Measurements from ENCODE around the gene ARHGAP22.

The ARHGAP22 gene

DNA sequence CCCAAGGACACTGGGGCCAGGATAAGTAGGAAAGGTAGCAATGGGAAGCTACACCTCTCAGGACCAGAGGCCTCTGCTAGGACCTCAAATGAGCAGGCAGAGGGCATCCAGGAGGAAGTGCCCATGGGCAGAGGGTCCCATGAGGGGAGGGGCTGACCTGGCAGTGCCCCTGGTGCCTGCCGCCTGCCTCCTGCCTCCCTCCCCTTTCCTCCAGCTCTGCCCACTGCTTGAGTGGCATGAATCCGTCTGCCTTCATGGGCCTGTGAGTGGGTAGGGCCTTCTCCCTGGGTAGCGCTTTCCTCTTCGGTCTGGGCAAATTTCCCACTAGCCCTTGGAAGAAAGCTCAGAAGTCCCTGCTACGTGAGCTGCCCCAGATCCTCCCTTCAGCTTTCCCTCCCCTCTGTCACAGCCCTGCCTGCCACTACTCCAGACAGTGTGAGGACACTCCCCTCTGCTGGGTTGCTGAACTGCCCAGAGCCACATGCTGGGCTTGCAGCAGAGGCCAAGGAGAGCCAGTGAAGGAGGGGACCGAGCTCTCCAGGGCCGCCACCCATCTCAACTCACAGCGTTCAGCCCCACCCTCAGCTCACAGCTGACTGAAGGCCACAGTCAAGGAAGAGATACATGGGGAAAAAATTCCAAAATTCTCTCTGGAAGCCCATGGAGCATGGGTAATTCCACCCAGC, 141.4 kb downstream of the ARHGAP22 start:
- peak; percentile 16 for DNase-seq (ENCODE audit: low read depth)

DNA sequence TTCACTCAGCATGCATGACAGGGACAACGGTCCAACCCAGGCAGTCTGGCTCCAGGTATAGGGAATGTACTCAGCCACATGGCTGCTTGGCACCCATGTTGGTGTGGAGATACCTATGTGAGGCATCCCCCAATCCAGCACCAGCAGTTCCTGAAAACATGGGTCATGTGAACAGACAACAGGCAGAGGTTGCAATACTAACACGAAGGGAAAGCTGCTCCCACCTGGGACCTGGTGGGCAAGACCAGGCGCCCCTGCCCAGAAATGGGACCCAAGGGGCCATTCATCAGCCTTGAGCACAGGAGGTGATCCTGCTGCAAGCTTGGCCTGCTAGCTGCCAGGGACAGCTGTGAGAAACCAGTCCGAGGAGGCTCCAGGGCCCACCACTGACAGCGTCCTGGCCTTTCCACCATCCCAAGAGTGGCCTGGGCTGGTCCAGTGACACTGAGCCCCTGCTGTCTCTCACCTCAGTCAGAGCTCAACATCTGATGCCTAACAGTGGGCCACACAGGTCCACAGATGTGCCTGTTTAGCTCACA, 142.3 kb downstream of the ARHGAP22 start:
- DNase-seq (ENCODE audit: low read depth), result no peak

DNA sequence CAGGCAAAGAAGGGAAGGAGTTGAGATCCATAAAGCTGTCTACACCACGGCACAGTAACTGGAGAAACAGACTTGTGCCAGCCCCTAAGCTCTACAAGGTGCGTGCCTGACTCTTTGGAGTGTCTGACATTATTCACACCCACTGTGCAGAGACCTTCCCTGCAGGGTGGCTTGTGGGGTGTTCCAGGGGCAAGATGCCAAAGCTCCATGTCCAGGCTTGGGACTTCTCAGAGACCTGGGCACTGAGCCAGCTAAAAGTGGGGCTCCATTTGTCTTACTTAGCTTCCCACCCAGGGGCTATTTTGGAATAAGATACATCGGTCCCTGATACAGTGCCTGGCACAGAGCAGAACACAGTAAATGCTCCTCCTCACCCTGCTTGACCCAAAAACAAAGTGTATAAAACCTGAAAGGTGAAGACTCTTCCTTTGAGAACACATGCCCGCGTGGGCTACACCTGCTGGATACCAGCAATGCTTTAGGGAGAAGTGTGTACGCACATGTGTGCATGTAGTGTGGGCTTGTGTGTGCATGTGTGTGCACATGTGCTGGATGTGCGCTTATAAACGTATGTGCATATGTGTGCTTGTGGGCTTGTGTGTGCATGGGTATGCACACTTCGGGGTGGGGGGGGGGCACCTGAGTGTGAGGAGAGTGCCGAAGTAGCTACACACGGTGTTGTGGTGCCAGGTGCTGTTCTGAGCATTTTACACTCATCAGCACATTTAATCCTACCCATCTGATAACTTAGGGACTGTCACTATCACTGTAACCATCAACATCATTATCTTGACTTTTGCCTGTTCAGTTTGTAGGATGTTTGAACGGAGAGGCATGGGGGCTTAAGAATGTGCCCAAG, 143.0 kb downstream of the ARHGAP22 start:
- DNase-seq (ENCODE audit: low read depth), result no peak

DNA sequence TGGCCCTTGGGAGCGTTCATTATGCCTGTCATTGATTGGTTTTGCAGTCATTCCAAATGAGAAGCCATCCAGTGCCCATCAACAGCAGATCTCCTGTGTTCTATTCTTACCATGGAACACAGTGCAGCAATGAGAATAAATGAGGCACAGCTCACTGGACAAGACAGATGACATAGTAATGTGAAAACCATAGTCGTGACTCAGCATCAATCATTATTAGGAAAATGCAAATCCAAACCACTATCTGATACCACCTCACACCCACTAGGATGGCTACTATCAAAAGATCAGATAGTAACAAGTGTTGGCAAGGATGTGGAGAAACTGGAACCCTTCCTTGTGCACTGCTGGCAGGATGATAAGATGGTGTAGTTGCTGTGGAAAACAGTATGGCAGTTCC, 144.7 kb downstream of the ARHGAP22 start:
- no peak for DNase-seq (ENCODE audit: low read depth)

DNA sequence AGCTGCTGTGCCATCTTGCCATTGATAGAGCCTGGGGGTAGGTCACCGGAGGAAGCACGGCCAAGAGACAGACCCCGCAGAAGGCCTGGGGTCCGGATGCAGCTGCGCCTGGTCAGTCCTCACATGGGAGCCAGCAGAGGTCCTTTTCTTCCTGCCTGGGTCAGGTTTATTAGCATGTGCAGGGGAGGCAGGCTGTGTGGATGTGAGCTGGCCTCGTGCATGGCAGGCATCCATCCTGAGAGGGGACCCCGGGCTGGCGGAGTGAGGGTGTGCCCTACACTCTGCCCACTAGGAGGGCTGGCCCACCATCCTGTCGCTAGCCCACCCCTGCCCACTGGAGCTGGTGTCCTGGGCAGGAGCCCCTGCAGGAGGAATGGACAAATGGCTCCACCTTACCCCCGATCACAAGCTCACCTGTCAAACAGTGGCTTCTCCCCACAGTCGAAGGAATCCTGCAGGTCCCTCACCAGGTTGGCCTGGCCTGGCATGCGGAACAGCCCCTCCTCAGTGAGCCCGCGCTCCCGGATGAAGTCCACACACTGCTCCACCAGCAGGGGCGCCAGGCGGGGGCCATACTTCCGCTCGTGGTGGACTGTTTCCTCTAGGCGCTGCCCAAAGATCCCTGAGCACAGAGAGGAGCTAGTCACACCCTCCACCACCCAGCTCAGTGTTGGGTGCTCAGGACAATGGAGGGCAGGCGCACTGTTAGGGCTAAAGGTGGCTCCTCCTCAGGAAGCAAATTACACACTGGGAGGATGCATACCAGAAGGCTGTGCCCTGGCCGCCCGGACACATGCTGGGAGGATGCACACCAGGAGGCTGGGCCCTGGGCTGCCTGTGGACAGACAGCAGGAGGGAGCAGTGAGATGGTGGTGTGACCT, 145.4 kb downstream of the ARHGAP22 start:
- no peak for DNase-seq (ENCODE audit: low read depth)

DNA sequence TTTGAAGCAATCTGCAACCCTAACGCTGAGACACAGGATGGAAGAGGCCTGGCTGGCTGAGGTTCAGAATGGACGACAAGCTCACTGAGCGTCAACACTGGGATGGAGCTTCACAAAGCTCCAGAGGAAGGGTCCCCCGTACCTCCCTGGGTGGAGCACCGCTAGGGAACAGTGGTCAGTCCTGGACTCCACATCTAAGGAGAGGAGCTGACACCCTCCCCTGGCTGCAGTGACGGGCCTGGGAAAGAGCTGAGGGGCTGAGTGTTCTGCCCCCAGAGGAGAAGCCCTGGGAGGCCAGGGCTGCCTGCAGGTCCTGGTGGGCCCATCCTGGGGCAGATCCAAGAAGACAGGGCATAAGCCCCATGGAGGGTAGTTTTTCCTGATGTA, 146.2 kb downstream of the ARHGAP22 start:
- no peak for DNase-seq (ENCODE audit: low read depth)

DNA sequence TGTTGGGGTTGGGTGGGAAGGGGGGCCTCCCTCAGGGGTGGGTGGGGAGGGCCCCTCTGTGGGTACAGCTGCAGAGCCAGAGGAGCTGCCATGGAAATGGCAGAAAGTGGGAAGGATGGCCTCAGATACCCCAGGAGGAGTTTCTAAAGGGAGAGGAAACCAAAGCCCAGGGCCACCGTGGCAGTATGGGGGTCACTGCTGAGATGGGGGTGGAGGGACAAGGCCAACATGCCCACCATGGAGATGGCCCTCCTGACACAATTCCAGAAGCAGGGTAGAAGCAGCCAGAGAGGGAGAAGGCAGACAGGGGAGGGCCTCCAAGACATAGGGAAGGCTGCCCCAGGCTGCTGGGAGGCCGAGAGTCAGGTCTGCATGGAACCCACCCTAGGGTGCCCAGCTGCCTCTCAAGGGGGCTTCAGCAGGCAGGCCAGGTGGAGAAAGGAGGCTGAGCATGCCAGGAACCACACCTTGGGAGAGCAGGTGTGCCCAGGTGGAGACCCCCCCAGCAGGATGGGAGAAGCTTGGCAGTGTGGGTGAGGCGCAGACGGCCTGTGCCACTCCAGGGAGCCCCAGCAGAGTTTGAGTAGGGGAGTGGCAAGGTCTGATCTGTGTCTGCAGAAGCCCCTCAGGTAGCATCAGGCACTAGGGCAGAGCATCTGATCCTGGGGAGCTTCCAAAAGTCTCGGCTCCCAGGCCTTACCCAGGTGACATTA, 146.8 kb downstream of the ARHGAP22 start:
- no peak for DNase-seq (ENCODE audit: low read depth)

DNA sequence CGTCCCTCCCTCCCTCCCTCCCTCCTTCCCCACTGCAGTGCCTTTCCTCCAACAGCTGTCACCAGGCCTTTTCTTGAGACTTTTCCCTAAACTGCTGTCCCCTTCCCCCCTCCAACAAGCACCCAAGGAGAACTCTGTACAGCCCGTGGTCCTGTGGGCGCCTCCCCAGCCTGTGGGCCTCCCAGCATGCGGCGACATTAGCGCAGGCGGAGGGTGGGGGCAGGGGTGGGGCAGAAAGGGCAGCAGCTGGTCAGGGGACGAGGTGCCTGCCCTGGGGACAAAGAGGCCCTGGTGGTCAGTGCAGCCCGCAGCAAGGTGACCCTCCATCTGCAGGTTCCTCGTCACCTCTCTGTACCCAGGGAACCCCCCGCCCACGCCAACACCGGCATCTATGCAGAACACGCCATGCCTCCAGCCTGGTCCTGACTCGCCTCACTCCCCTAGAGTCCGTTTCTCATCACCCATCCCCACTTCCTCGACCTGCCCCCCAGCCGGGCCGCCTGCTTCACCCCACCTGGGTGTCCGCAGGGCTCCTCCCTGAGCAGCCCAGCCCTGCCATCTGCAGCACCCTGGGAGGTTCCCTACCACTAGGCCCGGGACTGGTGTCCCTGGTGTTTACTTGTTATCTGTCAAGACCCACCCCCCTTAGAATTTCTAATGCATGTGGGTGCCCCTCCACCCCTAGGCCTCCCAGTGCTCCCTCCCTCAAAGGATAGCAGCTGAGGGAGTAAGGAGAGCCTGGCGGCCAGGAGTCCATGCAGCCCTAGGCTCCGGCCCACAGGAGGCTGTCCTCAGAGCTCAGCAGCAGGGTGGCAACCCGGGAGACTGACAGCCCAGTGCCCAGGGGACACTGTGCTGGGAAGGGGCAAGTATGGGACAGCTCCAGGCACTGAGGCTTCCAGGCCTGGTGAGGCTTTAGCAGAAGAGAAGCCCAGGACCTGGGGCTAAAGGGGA, 147.8 kb downstream of the ARHGAP22 start:
- no peak for DNase-seq (ENCODE audit: low read depth)

DNA sequence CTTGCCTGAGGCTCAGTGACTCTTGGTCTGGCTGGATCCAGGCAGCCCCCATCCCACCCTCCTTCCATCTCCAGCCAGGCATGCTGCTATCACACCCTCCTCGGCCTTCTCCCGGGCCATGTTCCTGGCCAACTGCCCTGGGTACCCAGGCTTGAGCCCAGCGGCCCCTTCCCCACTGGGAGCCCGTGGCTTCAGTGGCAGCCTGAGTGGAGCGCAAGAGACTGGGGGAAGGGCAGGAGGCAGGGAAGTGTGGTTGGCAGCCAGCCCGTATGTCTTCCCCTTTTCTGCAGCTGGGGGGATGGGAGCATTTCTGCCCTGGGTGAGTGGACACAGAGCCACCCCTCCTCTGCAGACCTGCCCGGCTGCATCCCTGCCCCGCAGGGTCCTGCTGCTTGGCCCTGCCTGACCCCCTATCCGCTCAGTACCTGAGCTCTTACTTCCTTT, 148.5 kb downstream of the ARHGAP22 start:
- no peak for DNase-seq (ENCODE audit: low read depth)

DNA sequence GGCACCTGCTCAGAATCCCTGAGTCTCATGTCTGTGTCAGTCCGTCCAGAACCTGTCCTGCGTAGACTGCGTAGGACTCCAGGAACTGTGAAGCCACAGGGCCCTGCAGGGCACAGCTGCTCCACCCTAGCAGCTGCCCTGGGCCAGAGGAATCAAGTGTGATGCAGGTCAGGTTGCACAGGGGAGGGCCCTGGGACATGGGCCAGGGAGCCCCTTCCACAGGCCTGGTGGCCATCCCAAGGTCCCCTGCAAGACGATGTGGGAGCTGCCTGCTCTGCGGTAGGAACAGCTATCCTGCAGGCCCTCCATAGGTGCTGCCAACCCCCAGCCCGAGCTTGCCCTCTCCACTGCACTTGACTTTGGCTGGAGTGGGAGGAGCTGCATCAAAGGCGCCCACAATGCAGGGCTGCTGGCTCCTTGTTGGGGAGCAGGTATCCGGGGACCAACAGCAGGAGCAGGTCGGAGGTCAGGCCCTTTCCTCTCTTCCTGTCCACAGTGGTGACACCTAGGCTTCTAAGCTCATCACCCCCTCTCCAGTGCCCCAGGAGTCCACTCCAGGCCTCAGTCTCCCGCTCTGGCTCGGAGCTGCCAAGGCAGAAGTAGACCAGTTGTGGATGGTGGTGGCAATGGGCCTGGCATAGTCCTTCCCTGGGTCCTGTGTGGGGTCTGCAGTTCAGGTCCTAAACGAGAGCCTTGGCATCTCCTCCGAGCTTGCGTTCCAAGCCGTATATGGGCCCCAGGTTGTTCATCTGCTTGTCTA, 149.3 kb downstream of the ARHGAP22 start:
- no peak for DNase-seq (ENCODE audit: low read depth)

DNA sequence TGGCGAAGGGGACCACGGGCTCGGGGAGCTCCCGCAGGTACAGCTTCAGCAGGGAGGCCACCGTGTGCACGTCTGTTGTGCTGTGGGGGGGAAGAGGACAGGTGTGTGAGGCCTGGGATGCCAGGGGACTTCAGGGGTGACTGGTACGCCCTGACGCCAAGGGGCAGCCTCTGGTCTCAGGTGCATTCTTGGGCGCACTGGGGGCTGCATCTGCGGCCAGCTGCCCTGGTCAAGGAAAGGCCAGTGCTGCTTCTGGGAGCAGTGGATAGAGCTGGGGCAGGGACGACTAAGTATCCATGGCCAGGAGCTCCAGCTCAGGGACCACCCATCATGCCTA, 149.8 kb downstream of the ARHGAP22 start:
- DNase-seq (ENCODE audit: low read depth), result no peak

DNA sequence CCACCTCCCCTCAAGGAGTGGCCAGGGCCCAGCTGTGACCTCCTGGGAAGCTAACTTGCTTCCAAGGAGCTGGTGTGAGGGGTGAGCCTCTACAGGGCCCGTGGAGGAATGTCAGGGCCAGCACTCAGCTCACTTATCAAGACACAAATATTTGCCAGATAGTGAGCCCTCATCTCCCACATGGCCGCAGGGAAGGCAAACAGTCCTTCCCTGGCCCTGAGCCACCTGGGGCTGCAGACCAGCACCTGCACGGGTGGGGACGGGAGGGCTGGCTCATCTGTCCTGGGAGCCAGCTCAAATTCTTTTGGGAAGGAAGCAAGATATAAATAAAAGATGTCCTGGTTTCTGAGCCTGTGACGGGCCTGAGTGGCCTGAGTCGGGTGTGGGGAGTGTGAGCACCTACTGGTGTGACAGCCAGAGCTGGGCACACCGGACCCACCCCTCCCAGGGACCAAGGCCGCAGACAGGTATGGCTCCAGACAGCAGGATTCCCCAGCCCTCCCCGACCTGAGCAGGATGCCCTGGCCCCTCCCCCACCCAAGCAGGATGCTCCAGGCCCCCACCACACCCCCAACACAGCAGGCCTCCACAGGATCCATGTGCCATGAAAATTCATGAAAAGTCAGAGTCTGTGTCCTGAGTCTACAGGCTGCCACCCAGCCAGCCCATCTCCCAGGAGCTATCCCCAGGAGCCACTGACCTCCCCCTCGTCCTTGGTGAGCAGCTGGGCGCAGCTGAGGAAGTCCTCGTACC, 150.4 kb downstream of the ARHGAP22 start:
- no peak for DNase-seq (ENCODE audit: low read depth)

DNA sequence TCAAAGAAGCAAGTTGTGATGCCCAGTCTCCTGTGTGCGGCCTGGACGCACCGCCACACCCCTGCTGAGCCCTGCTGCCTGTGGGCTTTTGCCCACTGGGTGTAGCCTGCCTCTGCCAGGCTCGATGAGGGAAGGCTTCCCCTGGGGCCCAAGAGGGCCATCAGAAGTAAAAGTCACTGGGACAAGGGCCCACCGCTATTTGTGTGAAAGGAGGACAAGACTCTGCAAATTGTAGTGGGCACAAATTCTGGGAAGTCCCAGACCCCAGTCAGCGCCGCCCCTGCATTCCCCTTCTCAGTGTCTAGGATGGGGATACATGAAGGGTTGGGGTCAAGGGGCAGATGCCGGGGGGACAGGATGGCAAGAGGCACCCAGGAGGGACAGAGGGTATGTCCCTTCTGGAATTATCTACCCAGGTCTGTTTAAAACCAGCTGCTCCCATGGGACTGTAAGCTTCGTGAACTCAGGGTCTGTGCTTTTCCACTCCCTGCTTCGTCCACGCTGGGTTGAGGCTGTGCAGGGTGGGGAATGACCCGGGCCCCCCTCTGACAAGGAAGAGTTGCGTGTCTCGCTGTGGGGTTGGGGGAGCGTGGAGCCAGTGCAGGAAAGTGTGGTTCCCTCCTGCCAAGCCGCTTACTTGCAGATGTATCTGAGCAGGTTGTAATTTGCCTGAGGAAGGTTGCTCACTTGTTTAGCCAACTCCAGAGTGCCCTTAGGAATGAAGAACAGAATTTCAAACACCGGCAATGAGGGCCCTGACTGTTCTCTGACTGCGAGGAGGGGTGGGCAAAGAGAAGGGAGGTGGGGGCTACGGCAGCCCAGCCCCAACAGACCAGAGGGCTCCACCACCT, 151.2 kb downstream of the ARHGAP22 start:
- no peak for DNase-seq (ENCODE audit: low read depth)

DNA sequence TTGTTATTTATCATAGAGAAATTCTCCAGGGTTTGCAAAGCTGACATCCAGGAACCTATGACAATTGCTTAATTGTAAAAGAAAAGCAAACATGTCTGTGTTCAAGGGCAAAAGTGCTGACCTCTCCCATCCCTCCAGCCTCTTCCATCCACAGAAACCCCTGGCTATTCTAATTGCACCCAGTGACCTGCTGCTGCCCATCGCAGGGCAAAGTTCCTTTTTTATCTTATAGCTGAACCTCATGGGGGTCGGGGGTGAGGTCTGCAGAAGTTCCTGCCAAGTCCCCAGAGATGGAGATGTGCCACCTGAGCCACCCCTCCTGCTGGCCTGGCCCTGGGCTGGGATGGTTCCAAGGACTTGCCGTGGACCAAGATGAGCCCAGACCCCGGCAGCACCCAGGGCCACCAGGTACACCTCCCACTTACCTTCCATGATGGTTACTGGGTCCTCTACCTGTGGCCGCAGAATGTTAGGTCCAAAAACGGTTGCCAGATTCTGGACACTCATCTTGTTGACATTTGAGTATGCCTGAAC, 151.9 kb downstream of the ARHGAP22 start:
- DNase-seq (ENCODE audit: low read depth), result no peak

DNA sequence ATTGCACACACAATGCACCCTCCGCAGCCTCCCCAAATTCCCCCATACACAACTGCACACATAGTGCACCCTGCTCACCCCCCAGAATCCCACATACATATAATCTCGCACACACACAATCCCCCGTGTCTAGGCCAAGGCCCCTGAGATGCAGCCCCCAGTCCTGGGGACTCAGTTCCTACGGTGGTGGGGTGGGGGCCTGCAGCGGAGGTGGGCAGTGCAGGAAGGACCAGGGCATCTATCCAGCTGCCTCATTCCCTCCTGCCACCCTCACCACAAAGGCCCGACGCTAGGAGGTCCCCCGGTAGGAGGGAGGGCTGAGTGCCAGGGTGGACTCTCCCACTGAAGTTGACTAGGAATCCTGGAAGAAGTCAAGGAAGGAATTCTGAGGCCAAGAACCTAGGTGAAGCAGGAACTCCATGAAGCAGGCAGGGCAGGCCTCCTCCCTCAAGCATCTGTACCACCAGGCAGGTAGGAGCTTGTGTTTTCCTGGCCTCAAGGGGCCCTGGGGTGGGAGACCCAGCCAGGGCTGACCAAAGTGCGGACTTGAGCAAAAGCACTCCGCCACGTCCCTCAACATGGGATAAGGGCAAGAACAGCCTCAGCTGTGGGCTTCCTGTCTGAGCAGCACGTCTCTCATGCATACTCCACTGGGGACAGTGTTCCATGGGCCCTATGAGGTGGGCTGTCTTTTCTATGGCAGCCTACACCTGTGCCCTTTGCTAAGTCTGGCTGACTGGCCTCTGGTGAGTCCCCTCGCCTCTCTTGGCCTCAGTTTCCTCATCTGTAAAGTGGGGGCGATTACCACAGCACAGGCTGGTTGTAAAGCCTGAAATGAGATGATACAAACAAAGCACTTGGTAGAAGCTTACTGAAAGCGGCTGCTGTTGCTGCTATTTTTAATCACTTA, 152.6 kb downstream of the ARHGAP22 start:
- no peak for DNase-seq (ENCODE audit: low read depth)

DNA sequence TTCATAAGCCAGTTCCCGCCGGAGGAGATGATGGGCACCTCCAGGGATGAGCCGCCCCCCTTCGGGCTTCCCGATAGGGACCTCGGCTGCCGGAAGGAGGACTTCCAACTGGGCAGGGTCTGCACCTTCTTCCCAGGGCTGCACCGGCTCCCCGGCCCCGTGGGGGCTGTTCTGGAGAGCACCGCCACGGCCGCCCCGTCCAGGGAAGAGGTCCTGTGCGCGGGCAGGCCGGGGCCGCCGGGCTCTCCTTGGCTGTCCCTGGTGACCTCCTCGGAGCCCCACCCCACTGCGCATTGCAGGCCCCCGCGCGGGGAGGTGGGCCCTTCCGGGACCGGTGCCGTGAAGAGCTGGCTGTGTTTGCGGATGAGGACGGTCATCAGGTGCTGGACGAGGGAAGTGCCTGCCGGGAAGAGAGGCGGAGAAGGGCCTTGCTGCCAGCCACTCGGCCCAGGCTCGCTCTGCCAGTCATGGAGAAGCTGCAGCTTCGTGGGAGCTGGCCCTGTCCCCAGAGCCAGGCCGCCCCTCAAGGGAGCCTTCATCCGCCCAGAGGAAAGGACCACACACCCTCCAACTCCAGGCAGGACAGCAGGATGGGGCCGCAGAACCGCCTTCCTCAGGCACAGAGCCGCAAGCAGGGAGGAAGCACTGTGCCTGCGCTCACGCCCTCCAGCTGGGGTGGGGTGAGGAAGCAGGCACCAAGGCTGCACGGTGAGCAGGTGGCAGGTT, 154.0 kb downstream of the ARHGAP22 start:
- DNase-seq (ENCODE audit: low read depth), result no peak
